HepG2 (cell line): Measurements from ENCODE around the gene KIAA1755.

Source experiments
- NFE2L1 ChIP-seq: sonication (generic); formaldehyde crosslinking; IDR thresholded peaks from 2 replicates; pipeline ENCODE4 v1.4.0; 2020; ENCODE audit warnings: missing genetic modification reagents, mild to moderate bottlenecking, borderline replicate concordance
- POLR2A ChIP-seq, 2 experiments: IDR thresholded peaks; 2 replicates each; pipeline ENCODE4 v1.6.1; 2011; ENCODE audit warnings: low read depth in 2 of 2, low read length in 2 of 2, mild to moderate bottlenecking in 1 of 2, moderate library complexity in 1 of 2; ENCODE audit not compliant: insufficient read depth in 1 of 2
- POLR2AphosphoS5 ChIP-seq: IDR thresholded peaks from 2 replicates; pipeline ENCODE4 v1.6.1; 2012; ENCODE audit warnings: low read depth, low read length
- ZNF792 ChIP-seq: IDR thresholded peaks from 2 replicates; pipeline ENCODE4 v1.6.1; 2016
- ZNF83 ChIP-seq: sonication (generic); formaldehyde crosslinking; IDR thresholded peaks from 2 replicates; pipeline ENCODE4 v1.4.0; 2020; ENCODE audit warnings: missing genetic modification reagents, mild to moderate bottlenecking, borderline replicate concordance
- TF ChIP-seq, protein P1 (sequence below): sonication (generic); formaldehyde crosslinking; IDR thresholded peaks from 2 replicates; pipeline ENCODE4 v1.4.0; 2020; ENCODE audit warnings: missing genetic modification reagents
- TF ChIP-seq, protein P2 (sequence below): sonication (generic); formaldehyde crosslinking; IDR thresholded peaks from 2 replicates; pipeline ENCODE4 v1.8.0; 2022; ENCODE audit warnings: mild to moderate bottlenecking, missing genetic modification reagents
- TF ChIP-seq, protein P3 (sequence below): sonication (generic); formaldehyde crosslinking; IDR thresholded peaks from 2 replicates; pipeline ENCODE4 v1.5.0; 2020; ENCODE audit warnings: mild to moderate bottlenecking, missing genetic modification reagents, moderate library complexity
- TF ChIP-seq, protein P4 (sequence below): sonication (generic); formaldehyde crosslinking; IDR thresholded peaks from 2 replicates; pipeline ENCODE4 v1.4.0; 2020; ENCODE audit warnings: missing genetic modification reagents
- TF ChIP-seq, protein P5 (sequence below): sonication (generic); formaldehyde crosslinking; IDR thresholded peaks from 2 replicates; pipeline ENCODE4 v1.5.1; 2020; ENCODE audit warnings: mild to moderate bottlenecking, missing genetic modification reagents, moderate library complexity

DNA sequence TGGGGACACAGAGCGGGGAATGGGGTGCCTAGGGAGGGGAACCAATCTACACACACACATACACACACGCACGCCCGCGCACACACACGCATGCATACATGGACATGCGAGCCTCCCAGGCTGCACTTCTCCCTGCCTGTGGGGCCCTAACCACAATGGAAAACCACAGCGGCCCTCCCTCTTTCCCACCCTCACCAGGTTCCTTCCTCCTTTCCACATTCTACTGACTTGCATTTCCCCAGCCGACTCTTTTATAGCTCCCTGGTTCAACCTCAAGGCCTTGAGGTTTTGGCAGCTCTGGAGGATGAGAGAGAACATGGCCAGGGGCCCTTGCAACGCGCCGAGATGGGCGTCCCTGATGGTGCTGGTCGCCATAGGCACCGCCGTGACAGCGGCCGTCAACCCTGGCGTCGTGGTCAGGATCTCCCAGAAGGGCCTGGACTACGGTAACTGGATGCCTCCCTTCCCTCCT lies 43.4 kb upstream of the KIAA1755 start, which contains the start of gene BPI:
- no peak for TF ChIP-seq ZNF792
- TF ChIP-seq POLR2A (IDR thresholded peaks at IDR 0.05; ENCODE audit: insufficient read depth in 1 of 2, low read depth in 2 of 2, low read length in 2 of 2), result no peak
- TF ChIP-seq, protein P1, sequence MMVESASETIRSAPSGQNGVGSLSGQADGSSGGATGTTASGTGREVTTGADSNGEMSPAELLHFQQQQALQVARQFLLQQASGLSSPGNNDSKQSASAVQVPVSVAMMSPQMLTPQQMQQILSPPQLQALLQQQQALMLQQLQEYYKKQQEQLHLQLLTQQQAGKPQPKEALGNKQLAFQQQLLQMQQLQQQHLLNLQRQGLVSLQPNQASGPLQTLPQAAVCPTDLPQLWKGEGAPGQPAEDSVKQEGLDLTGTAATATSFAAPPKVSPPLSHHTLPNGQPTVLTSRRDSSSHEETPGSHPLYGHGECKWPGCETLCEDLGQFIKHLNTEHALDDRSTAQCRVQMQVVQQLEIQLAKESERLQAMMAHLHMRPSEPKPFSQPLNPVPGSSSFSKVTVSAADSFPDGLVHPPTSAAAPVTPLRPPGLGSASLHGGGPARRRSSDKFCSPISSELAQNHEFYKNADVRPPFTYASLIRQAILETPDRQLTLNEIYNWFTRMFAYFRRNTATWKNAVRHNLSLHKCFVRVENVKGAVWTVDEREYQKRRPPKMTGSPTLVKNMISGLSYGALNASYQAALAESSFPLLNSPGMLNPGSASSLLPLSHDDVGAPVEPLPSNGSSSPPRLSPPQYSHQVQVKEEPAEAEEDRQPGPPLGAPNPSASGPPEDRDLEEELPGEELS, result no peak
- TF ChIP-seq, protein P2, sequence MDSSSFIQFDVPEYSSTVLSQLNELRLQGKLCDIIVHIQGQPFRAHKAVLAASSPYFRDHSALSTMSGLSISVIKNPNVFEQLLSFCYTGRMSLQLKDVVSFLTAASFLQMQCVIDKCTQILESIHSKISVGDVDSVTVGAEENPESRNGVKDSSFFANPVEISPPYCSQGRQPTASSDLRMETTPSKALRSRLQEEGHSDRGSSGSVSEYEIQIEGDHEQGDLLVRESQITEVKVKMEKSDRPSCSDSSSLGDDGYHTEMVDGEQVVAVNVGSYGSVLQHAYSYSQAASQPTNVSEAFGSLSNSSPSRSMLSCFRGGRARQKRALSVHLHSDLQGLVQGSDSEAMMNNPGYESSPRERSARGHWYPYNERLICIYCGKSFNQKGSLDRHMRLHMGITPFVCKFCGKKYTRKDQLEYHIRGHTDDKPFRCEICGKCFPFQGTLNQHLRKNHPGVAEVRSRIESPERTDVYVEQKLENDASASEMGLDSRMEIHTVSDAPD (CRISPR knock-in tag), result no peak
- no peak for TF ChIP-seq NFE2L1 (CRISPR knock-in tag)
- TF ChIP-seq ZNF83 (CRISPR knock-in tag), result no peak
- TF ChIP-seq, protein P3, sequence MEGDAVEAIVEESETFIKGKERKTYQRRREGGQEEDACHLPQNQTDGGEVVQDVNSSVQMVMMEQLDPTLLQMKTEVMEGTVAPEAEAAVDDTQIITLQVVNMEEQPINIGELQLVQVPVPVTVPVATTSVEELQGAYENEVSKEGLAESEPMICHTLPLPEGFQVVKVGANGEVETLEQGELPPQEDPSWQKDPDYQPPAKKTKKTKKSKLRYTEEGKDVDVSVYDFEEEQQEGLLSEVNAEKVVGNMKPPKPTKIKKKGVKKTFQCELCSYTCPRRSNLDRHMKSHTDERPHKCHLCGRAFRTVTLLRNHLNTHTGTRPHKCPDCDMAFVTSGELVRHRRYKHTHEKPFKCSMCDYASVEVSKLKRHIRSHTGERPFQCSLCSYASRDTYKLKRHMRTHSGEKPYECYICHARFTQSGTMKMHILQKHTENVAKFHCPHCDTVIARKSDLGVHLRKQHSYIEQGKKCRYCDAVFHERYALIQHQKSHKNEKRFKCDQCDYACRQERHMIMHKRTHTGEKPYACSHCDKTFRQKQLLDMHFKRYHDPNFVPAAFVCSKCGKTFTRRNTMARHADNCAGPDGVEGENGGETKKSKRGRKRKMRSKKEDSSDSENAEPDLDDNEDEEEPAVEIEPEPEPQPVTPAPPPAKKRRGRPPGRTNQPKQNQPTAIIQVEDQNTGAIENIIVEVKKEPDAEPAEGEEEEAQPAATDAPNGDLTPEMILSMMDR (CRISPR knock-in tag), result no peak
- TF ChIP-seq, protein P4, sequence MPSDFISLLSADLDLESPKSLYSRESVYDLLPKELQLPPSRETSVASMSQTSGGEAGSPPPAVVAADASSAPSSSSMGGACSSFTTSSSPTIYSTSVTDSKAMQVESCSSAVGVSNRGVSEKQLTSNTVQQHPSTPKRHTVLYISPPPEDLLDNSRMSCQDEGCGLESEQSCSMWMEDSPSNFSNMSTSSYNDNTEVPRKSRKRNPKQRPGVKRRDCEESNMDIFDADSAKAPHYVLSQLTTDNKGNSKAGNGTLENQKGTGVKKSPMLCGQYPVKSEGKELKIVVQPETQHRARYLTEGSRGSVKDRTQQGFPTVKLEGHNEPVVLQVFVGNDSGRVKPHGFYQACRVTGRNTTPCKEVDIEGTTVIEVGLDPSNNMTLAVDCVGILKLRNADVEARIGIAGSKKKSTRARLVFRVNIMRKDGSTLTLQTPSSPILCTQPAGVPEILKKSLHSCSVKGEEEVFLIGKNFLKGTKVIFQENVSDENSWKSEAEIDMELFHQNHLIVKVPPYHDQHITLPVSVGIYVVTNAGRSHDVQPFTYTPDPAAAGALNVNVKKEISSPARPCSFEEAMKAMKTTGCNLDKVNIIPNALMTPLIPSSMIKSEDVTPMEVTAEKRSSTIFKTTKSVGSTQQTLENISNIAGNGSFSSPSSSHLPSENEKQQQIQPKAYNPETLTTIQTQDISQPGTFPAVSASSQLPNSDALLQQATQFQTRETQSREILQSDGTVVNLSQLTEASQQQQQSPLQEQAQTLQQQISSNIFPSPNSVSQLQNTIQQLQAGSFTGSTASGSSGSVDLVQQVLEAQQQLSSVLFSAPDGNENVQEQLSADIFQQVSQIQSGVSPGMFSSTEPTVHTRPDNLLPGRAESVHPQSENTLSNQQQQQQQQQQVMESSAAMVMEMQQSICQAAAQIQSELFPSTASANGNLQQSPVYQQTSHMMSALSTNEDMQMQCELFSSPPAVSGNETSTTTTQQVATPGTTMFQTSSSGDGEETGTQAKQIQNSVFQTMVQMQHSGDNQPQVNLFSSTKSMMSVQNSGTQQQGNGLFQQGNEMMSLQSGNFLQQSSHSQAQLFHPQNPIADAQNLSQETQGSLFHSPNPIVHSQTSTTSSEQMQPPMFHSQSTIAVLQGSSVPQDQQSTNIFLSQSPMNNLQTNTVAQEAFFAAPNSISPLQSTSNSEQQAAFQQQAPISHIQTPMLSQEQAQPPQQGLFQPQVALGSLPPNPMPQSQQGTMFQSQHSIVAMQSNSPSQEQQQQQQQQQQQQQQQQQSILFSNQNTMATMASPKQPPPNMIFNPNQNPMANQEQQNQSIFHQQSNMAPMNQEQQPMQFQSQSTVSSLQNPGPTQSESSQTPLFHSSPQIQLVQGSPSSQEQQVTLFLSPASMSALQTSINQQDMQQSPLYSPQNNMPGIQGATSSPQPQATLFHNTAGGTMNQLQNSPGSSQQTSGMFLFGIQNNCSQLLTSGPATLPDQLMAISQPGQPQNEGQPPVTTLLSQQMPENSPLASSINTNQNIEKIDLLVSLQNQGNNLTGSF (CRISPR knock-in tag), result no peak
- no peak for TF ChIP-seq POLR2AphosphoS5
- TF ChIP-seq, protein P5, sequence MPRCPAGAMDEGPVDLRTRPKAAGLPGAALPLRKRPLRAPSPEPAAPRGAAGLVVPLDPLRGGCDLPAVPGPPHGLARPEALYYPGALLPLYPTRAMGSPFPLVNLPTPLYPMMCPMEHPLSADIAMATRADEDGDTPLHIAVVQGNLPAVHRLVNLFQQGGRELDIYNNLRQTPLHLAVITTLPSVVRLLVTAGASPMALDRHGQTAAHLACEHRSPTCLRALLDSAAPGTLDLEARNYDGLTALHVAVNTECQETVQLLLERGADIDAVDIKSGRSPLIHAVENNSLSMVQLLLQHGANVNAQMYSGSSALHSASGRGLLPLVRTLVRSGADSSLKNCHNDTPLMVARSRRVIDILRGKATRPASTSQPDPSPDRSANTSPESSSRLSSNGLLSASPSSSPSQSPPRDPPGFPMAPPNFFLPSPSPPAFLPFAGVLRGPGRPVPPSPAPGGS (CRISPR knock-in tag), result no peak
